Hematopoietic multipotent progenitor cell treated with erythropoietin and hydrocortisone succinate and interleukin-3 and kit ligand, for 8 days (in vitro differentiated cells): ENCODE data around the gene PDZD8.
"Not testable (repeated sequence)": the region's sequence is repeated elsewhere in the genome, so short reads cannot be mapped to it uniquely, and the experiment has no call there.

Source experiments
- DNase-seq: peaks from one replicate; pipeline ENCODE4 v3.0.0-alpha.2; 2015

Gene PDZD8

DNA sequence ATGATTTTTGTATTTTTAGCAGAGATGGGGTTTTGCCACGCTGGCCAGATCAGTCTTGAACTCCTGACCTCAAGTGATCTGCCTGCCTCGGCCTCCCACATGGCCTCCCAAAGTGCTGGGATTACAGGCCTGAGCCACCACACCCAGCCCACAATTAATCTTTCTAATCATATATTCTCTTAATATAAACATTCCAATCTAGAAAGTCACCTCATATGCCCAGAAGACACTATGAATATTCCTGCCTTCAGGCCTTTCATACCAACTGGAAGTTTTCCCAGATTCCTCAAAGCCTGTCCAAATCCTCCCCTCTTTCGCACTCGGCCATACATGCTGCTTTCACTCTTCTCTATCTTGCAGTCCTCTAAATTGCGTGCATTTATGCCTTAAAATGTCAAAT lies 32.6 kb downstream of the PDZD8 start:
- DNase-seq: no peak

DNA sequence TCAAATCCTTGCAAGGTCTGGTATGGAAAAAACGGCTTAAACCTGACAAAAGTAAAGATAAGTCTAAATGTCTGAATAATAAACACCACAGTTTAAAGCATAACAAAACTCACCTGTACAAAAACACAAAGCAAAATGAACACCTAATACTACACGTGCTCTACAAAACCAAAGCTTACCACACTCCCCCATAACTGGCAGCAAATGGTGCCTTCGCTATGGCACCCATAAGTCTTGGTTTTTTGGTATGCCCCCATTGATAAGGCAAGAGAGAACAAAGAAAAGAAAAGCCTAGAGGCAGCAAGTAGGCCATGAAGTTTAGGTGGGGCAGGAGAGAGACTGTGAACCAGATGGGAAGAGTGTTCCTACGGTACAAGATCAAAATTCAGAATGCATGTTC lies 34.2 kb downstream of the PDZD8 start:
- no peak for DNase-seq

- DNase-seq: no peak
Observed at GRCh38 chr10:117339979-117340378, 35.3 kb downstream of the PDZD8 start.

DNA sequence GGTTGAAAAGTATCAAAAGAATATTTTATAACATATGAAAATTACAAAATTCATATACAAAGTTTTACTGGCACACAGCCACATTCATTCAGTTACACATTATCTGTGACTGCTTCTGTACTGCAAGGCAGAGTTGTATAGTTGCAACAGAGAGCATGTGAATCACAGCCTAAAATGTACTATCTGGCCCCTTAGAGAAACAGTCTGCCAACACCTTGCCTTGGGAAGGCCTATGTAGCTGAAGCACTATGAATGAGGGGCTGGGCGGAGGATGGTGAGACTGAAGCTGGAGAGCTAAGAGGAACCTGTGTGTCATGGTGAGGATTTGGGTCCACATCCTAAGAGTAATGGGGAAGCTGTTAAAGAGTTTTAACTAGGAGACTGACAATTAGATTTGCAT lies 35.7 kb downstream of the PDZD8 start:
- DNase-seq: peak; percentile 41

DNA sequence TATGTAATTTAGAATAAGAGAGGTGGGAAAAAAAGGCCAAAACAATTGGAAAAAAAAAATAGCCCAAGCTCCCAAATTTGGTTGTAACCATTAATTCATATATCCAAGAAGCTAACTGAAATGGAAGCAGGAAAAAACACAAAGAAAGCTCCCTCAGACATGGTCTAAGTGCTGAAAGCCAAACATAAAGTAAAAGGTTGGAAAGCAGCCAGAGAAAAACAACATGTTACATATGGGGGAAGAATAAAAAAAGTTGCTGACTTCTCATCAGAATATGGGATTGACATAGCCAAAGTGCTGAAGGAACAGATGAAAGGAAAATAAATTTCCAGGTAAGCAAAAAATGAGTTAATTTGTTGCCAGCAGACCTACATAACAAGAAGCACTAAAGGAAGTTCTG lies 40.3 kb downstream of the PDZD8 start:
- DNase-seq: peak; percentile 49

- peak; percentile 91 for DNase-seq
Observed at GRCh38 chr10:117334066-117334465, 41.2 kb downstream of the PDZD8 start.

DNA sequence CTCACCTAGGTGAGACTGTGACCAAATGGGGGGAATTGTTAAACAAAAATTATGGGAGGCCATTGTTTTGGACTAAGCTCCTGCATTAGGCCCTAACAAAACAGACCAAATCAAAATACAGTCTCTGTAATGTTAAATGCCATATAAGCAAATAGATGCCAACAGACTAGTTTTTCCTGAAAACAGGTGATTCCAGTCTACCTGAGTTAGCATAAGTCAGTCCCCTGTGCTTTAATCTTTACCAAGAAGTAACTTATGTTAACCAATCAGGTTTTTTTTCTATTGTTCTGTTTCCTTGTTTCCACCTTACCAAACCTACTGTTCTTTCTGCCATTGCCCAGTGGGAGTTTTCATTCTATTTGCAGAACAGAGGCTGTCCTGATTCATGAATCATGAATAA lies 48.0 kb downstream of the PDZD8 start:
- no peak for DNase-seq

GRCh38 chr10:117324367-117324766 lies 50.9 kb downstream of the PDZD8 start:
- DNase-seq: no peak

GRCh38 chr10:117322260-117322659 lies 53.0 kb downstream of the PDZD8 start:
- peak; percentile 24 for DNase-seq

GRCh38 chr10:117320050-117320665 lies 55.1 kb downstream of the PDZD8 start:
- peak; percentile 56 for DNase-seq

DNA sequence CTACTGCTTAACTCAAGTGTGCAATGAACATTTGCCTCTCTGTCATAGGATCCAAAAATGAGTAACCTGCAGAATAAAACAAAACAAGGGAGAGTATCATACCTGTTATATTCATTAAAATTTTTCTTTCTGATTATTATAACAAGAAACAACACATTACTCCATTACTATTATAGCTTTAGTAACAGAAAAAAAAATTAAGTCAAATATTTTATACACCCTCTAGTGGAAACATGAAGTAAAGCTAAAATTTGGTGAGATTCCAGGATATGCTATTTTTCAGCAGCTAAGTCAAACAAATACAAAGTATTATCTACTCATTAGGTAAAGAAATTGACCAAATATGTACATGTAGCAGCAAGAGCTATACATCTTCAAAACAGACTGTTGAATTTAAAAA lies 56.3 kb downstream of the PDZD8 start:
- DNase-seq: peak; percentile 47

DNA sequence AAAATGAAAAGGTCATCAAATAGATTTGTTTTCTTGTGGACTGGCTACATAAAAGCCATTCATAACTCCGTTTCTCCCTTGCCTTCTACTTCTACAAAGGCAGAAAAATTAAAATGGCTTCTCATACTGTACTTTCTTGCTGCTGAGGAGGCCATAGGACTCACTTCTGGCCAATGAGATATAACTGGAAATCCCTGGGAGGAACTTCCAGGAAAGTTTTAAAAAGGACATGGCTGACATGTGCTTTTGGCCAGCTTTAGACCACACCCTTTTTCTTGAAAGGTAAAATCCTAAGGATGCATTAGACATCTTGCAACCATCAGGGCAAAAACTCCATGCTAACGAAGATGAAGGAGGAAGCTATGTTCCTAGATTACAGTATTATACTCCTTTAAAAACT lies 58.5 kb downstream of the PDZD8 start:
- no peak for DNase-seq

DNA sequence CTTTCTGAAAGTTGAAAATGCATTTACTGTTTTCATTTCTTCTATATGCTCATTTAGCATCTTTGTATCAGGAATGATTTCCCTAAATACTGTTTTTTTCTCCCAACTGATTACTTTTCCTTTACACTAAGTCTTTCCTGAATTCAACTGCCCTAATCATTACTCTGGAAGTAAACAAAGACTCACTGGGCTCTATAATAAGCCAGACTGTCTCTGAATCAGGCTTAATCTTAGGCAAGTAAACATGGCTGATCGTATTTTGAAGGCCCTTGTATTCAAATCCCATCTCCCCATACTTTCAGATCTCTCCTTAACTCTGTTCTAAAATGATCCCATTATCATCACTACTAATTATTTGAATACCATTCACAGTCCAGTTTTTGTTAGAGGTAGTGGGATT lies 61.6 kb downstream of the PDZD8 start:
- DNase-seq: no peak

GRCh38 chr10:117312430-117312829 lies 62.8 kb downstream of the PDZD8 start:
- no peak for DNase-seq

DNA sequence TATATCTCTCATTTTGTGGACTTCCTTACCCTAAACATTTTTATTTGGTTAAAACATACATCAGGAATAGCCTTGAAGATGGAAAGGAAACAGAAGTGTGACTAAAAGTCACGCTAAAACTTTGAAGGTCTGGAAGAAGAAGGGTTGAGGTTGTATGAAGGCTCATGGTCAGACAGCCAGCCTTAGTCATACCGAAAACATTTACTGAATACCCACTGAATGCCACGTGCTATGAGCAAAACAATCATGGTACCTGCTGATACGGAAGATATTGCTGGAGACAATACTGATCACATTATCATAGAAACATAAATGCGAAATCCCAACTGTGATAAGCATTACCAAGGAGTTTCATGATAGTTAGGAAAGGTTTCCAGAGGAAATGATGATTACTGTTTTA lies 64.0 kb downstream of the PDZD8 start:
- no peak for DNase-seq

- DNase-seq: no peak
Observed at GRCh38 chr10:117306674-117307073, 68.6 kb downstream of the PDZD8 start.

DNA sequence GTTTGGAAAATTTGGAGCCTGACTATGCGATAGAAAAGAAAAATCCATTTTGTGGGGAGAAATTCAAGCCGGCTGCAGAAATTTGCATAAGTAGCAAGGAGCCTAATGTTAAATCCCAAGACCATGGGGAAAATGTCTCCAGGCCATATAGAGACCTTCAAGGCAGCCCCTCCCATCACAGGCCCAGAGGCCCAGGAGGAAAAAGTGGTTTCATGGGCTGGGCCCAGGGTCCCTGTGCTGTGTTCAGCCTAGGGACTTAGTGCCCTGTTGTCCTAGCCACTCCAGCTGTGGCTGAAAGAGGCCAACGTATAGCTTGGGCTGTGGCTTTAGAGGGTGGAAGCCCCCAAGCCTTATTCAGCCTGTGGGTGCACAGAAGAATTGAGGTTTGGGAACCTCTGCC lies 71.8 kb downstream of the PDZD8 start:
- not testable (repeated sequence) for DNase-seq

DNA sequence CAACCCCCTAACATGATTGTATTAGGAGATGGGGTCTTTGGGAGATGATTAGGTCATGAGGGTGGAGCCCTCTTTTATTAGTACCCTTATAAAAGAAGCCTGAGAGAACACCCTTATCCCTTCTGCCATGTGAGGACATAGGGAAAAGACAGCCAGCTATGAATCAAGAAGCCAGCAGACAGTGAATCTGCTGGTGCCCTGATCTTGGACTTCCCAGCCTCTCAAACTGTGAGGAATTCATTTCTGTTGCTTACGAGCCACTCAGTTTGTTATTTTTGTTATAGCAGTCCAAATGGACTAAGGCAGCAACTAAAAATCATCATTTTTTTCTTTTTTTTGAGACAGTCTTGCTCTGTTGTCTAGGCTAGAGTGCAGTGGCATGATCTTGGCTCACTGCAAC lies 74.6 kb downstream of the PDZD8 start:
- no peak for DNase-seq

- no peak for DNase-seq
Observed at GRCh38 chr10:117299435-117299834, 75.8 kb downstream of the PDZD8 start.

DNA sequence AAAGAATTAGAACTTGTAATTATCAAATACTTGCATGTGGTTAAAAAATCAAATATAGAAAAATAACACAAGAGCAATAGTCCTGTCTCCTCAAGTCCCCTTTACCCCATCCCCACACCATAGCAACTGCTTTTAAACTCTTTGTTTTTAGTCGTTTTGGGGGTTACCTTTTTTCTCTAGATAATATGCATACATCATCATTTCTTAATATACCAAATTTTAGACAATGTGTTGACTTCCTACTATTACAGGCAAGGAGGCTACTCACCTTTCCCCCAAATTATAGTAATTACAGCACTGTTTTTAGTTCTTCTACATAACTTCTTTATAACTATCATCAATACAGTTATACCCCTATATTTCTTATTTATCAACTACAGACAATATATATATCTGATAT lies 77.0 kb downstream of the PDZD8 start:
- DNase-seq: no peak

- no peak for DNase-seq
Observed at GRCh38 chr10:117294735-117295134, 80.5 kb downstream of the PDZD8 start.

- no peak for DNase-seq
Observed at GRCh38 chr10:117294039-117294645, 81.1 kb downstream of the PDZD8 start.

GRCh38 chr10:117290872-117291271 lies 84.4 kb downstream of the PDZD8 start:
- not testable (repeated sequence) for DNase-seq

DNA sequence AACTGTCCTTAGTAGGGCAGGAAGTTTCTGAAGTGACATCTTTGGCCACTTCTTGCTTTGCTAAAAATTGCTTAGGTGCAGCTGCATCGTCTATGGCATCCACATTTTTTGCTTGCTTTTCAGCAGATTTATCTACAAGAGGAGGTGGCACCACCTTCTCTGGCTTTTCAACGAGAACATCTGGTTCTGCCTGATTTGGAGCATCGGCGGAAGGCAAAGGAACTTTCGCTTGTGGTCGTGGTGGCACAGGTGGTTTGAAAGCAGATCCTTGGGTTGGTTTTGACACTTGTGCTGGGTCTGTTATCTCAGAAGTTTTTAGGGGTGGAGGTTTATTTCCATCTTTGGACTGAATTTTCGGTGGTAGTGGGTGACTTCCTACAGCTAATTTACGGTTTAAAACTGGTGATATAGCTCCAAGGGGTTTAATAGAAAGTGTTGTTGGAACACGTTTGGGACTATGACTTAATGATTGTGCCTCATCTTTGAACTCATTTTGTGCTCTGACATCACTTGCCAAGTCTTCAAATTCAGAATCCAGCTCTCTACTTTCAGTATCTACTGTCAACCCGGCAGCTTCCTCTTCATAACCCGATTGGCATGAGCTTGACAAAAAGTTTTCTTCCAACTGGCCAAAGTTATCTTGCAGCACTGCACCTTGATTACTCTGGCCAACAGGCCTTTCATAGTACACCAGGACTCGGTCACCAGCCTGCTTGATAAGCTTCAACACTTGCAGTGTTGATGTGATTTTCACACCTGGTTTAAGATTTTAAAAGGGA lies 90.3 kb downstream of the PDZD8 start:
- DNase-seq: no peak
